Astrocyte (in vitro differentiated cells and primary cell): ENCODE results near the gene ANKHD1. TPM values are rescaled to one million over a fixed set of nuclear protein-coding genes. Genes with fewer than 3 reads are reported as not detected.

Experiments used
- DNase-seq: peaks from one replicate; pipeline ENCODE4 v3.0.0-alpha.2; 2010; ENCODE audit warnings: low read depth
- FAIRE-seq: peaks from 2 replicates; lab custom pipeline; 2011; peaks lifted over from hg19 to GRCh38; lab: Jason Lieb, UNC
- H2AFZ ChIP-seq: 2 replicates; pipeline ENCODE4 v1.6.0; 2012; ENCODE audit warnings: low read depth, low read length, inconsistent platforms
- H3K27ac ChIP-seq: 2 replicates; pipeline ENCODE4 v1.5.1; 2011; ENCODE audit warnings: low read depth, low read length, inconsistent platforms
- H3K27me3 ChIP-seq: 2 replicates; pipeline ENCODE4 v1.6.0; 2011; ENCODE audit warnings: low read length, inconsistent platforms; ENCODE audit not compliant: insufficient read depth
- H3K36me3 ChIP-seq: 2 replicates; pipeline ENCODE4 v1.5.1; 2011; ENCODE audit warnings: low read length, inconsistent platforms; ENCODE audit not compliant: insufficient read depth
- H3K4me1 ChIP-seq: 2 replicates; pipeline ENCODE4 v1.5.1; 2011; ENCODE audit warnings: low read length, inconsistent platforms; ENCODE audit not compliant: insufficient read depth
- H3K4me2 ChIP-seq: 2 replicates; pipeline ENCODE4 v1.6.0; 2012; ENCODE audit warnings: low read length, inconsistent platforms
- H3K4me3 ChIP-seq: 2 replicates; pipeline ENCODE4 v1.5.1; 2011; ENCODE audit warnings: low read depth, mild to moderate bottlenecking, low read length, inconsistent platforms; ENCODE audit not compliant: insufficient read depth
- H3K79me2 ChIP-seq: 2 replicates; pipeline ENCODE4 v1.6.0; 2012; ENCODE audit warnings: mild to moderate bottlenecking, low read length, inconsistent platforms; ENCODE audit not compliant: insufficient read depth
- H3K9ac ChIP-seq: 2 replicates; pipeline ENCODE4 v1.6.0; 2012; ENCODE audit warnings: mild to moderate bottlenecking, low read length, inconsistent platforms
- H3K9me3 ChIP-seq: 2 replicates; pipeline ENCODE4 v1.5.1; 2012; ENCODE audit warnings: low read depth, mild to moderate bottlenecking, low read length, inconsistent platforms; ENCODE audit not compliant: insufficient read depth
- H4K20me1 ChIP-seq: 2 replicates; pipeline ENCODE4 v1.6.0; 2012; ENCODE audit warnings: low read length, inconsistent platforms; ENCODE audit not compliant: insufficient read depth
- H3K27ac Mint-ChIP-seq: one replicate; pipeline ENCODE4 v1.8.0; 2021; ENCODE audit warnings: mild to moderate bottlenecking, mixed read lengths; ENCODE audit not compliant: unreplicated experiment
- H3K27me3 Mint-ChIP-seq: one replicate; pipeline ENCODE4 v1.8.0; 2021; ENCODE audit warnings: low read depth, mixed read lengths; ENCODE audit not compliant: unreplicated experiment
- H3K36me3 Mint-ChIP-seq: one replicate; pipeline ENCODE4 v1.8.0; 2021; ENCODE audit warnings: low read depth, mixed read lengths; ENCODE audit not compliant: unreplicated experiment
- H3K4me1 Mint-ChIP-seq: one replicate; pipeline ENCODE4 v1.8.0; 2021; ENCODE audit warnings: low read depth, mixed read lengths; ENCODE audit not compliant: unreplicated experiment
- H3K4me3 Mint-ChIP-seq: one replicate; pipeline ENCODE4 v1.8.0; 2021; ENCODE audit warnings: mild to moderate bottlenecking, moderate library complexity, mixed read lengths; ENCODE audit not compliant: unreplicated experiment
- H3K9me3 Mint-ChIP-seq: one replicate; pipeline ENCODE4 v1.8.0; 2021; ENCODE audit warnings: mild to moderate bottlenecking, mixed read lengths; ENCODE audit not compliant: unreplicated experiment
- CTCF ChIP-seq: IDR thresholded peaks from 2 replicates; pipeline ENCODE4 v1.5.1; 2011; ENCODE audit warnings: low read depth, mild to moderate bottlenecking, inconsistent platforms, low read length, moderate library complexity; ENCODE audit not compliant: insufficient read depth
- EZH2 ChIP-seq: IDR thresholded peaks from 2 replicates; pipeline ENCODE4 v1.6.1; 2012; ENCODE audit warnings: mild to moderate bottlenecking, low read length, inconsistent platforms; ENCODE audit not compliant: insufficient read depth
- total RNA-seq: library from RNA; stranded (reverse); gene quantifications from 2 replicates; pipeline ENCODE4 v1.2.1, GENCODE V29; 2021

Gene ANKHD1
- total RNA-seq, 1 donor from 2014 or later, result 56.5 TPM

GRCh38 chr5:140356853-140357725 lies 44.5 kb upstream of the ANKHD1 start:
- Histone ChIP-seq H3K9ac (no peak overlapping the region), H3K27me3 (no peaks in the 10 kb centered on the region), H3K79me2 (no peaks in the 10 kb centered on the region), H3K4me3 (no peak overlapping the region), H3K9me3 (no peaks in the 10 kb centered on the region), H3K36me3 (no peaks in the 10 kb centered on the region), H2AFZ (peak overlapping the region; percentile 55), H3K4me1 (peaks cover 4% of the 10 kb centered on the region), H3K4me2 (peak overlapping the region; percentile 69), H4K20me1 (no peaks in the 10 kb centered on the region), H3K27ac (no peak overlapping the region)
- Mint-ChIP-seq H3K4me3 (peak overlapping the region; percentile 74), H3K4me1 (peaks cover 5% of the 10 kb centered on the region), H3K27ac (peak overlapping the region; percentile 100), H3K27me3 (peaks cover 12% of the 10 kb centered on the region), H3K9me3 (no peaks in the 10 kb centered on the region), H3K36me3 (peaks cover 1% of the 10 kb centered on the region)
- TF ChIP-seq CTCF (no peak), EZH2 (no peak)
- FAIRE-seq, result no peak
- no peak for DNase-seq

GRCh38 chr5:140357726-140358093 lies 43.9 kb upstream of the ANKHD1 start:
- Histone ChIP-seq H3K79me2 (no peaks in the 10 kb centered on the region), H3K4me1 (peaks cover 4% of the 10 kb centered on the region), H2AFZ (peak overlapping the region; percentile 55), H3K9me3 (no peaks in the 10 kb centered on the region), H3K4me2 (peak overlapping the region; percentile 69), H4K20me1 (no peaks in the 10 kb centered on the region), H3K36me3 (no peaks in the 10 kb centered on the region), H3K27ac (peak overlapping the region; percentile 32), H3K9ac (peak overlapping the region; percentile 52), H3K27me3 (no peaks in the 10 kb centered on the region), H3K4me3 (no peak overlapping the region)
- H3K36me3 Mint-ChIP-seq, result peaks cover 1% of the 10 kb centered on the region
- H3K27me3 Mint-ChIP-seq, result peaks cover 16% of the 10 kb centered on the region
- DNase-seq, result peak; percentile 62
- peak overlapping the region; percentile 100 for H3K27ac Mint-ChIP-seq
- peak overlapping the region; percentile 74 for H3K4me3 Mint-ChIP-seq
- H3K4me1 Mint-ChIP-seq, result peaks cover 5% of the 10 kb centered on the region
- no peak for FAIRE-seq
- peak; percentile 80 for TF ChIP-seq CTCF
- TF ChIP-seq EZH2, result no peak
- H3K9me3 Mint-ChIP-seq, result no peaks in the 10 kb centered on the region
